ENCODE results near the gene TCF4. TPM values are rescaled to one million over a fixed set of nuclear protein-coding genes. Genes with fewer than 3 reads are reported as not detected.

Gene TCF4
- total and polyA plus RNA-seq, 2 donors (not counting 3 experiments of a cell fraction or from before 2014, with no cell fraction given): 183 to 390 TPM

- TF ChIP-seq FOS (IDR thresholded peaks at IDR 0.05; ENCODE audit: borderline replicate concordance, insufficient read depth, low read length) (no peak), POLR2A (IDR thresholded peaks at IDR 0.05; ENCODE audit: low read depth, low read length) (no peak), POLR2AphosphoS5 (IDR thresholded peaks at IDR 0.05; ENCODE audit: insufficient read depth, low read depth, low read length) (no peak), EZH2 (IDR thresholded peaks at IDR 0.05; ENCODE audit: borderline replicate concordance, low read depth, low read length, severe bottlenecking) (no peak), MAX (IDR thresholded peaks at IDR 0.05; ENCODE audit: insufficient read depth, insufficient read length) (no peak)
- Histone ChIP-seq H2AFZ (ENCODE audit: low read depth, low read length) (no peak overlapping the region), H3K9ac (replicated peaks; ENCODE audit: extremely low read depth, insufficient read depth, low read length) (no peak overlapping the region), H3K9me1 (replicated peaks; ENCODE audit: control insufficient read depth, extremely low read depth, insufficient read depth, low read length) (no peaks in the 10 kb centered on the region), H3K27ac (ENCODE audit: insufficient read depth, low read depth, low read length) (no peak overlapping the region), H3K4me1 (ENCODE audit: control insufficient read depth, extremely low read depth, insufficient read depth, low read length) (peaks cover 57% of the 10 kb centered on the region), H3K4me2 (ENCODE audit: insufficient read depth, low read length) (no peak overlapping the region), H3K27me3 (ENCODE audit: control insufficient read depth in 2 of 2, insufficient read depth in 2 of 2, low read length in 2 of 2) (no peaks in the 10 kb centered on the region), H3K9me3 (replicated peaks; ENCODE audit: control insufficient read depth, insufficient read depth, low read length) (no peaks in the 10 kb centered on the region), H3K36me3 (ENCODE audit: control insufficient read depth in 2 of 2, extremely low read depth in 1 of 2, insufficient read depth in 2 of 2, low read length in 2 of 2) (no peaks in the 10 kb centered on the region), H3K79me2 (ENCODE audit: control insufficient read depth, insufficient read depth, low read length) (peaks cover 40% of the 10 kb centered on the region), H3K4me3 (replicated peaks in 1 of 3; ENCODE audit: insufficient read depth in 1 of 3, low read depth in 1 of 3, low read length in 3 of 3) (no peak overlapping the region), H4K20me1 (replicated peaks; ENCODE audit: control insufficient read depth, extremely low read depth, insufficient read depth, low read length) (peaks cover 2% of the 10 kb centered on the region)
- intact Hi-C loops (cut with micrococcal nuclease): loop anchor here (5.0 kb wide), 3 partner anchors 239 to 1241 kb away; partner anchors contain the start of gene TCF4
- dilution Hi-C loops (cut with MboI; ENCODE audit: extremely low pct_ligation_motif_present, low sequenced_read_pairs): no loop called here
- ChIA-PET POLR2A (no interaction called here), CTCF (interaction anchor here (1.3 kb wide), 1 partner anchor 16 kb away, joined by 4 read pairs; no protein-coding TSS in a partner anchor)
- DNase-seq (ENCODE audit: low read depth, low spot score): no peak
- FAIRE-seq: no peak
- BruUV-seq (replicated peaks): no TSS peak
Measured at GRCh38 chr18:55336438-55337100, 251.4 kb downstream of the TCF4 start.

GRCh38 chr18:55334875-55335274 is 253.1 kb downstream of the TCF4 start:
- TF ChIP-seq MAX (IDR thresholded peaks at IDR 0.05; ENCODE audit: insufficient read depth, insufficient read length) (no peak), POLR2A (IDR thresholded peaks at IDR 0.05; ENCODE audit: low read depth, low read length) (no peak), GATA2 (IDR thresholded peaks at IDR 0.05; ENCODE audit: insufficient read depth, insufficient read length, low read depth, low read length) (no peak), EZH2 (IDR thresholded peaks at IDR 0.05; ENCODE audit: borderline replicate concordance, low read depth, low read length, severe bottlenecking) (no peak), CTCF (IDR thresholded peaks at IDR 0.05; ENCODE audit: extremely low read depth in 1 of 2, insufficient read depth in 1 of 2, low read depth in 1 of 2, low read length in 2 of 2) (no peak), POLR2AphosphoS5 (IDR thresholded peaks at IDR 0.05; ENCODE audit: insufficient read depth, low read depth, low read length) (no peak), FOS (IDR thresholded peaks at IDR 0.05; ENCODE audit: borderline replicate concordance, insufficient read depth, low read length) (no peak), JUN (IDR thresholded peaks at IDR 0.05; ENCODE audit: borderline replicate concordance, insufficient read depth, insufficient read length, low read depth) (no peak)
- H3K4me1 ChIP-seq (ENCODE audit: control insufficient read depth, extremely low read depth, insufficient read depth, low read length): peaks cover 52% of the 10 kb centered on the region
- H3K27me3 ChIP-seq (ENCODE audit: control insufficient read depth in 2 of 2, insufficient read depth in 2 of 2, low read length in 2 of 2): no peaks in the 10 kb centered on the region
- peaks cover 32% of the 10 kb centered on the region for H3K79me2 ChIP-seq (ENCODE audit: control insufficient read depth, insufficient read depth, low read length)
- CTCF ChIA-PET: interaction anchor here (1.2 to 1.6 kb wide), 2 partner anchors 9 to 447 kb away, joined by 3 read pairs; no protein-coding TSS in a partner anchor
- H3K9ac ChIP-seq (replicated peaks; ENCODE audit: extremely low read depth, insufficient read depth, low read length): no peak overlapping the region
- DNase-seq (ENCODE audit: low read depth, low spot score) (no peak), FAIRE-seq (no peak)
- peaks cover 2% of the 10 kb centered on the region for H4K20me1 ChIP-seq (replicated peaks; ENCODE audit: control insufficient read depth, extremely low read depth, insufficient read depth, low read length)
- no peak overlapping the region for H3K4me2 ChIP-seq (ENCODE audit: insufficient read depth, low read length)
- intact Hi-C loops (cut with micrococcal nuclease): loop anchor here (5.0 kb wide), 3 partner anchors 238 to 1242 kb away; partner anchors contain the start of gene TCF4
- no peak overlapping the region for H3K27ac ChIP-seq (ENCODE audit: insufficient read depth, low read depth, low read length)
- BruUV-seq (replicated peaks): no TSS peak
- no peak overlapping the region for H2AFZ ChIP-seq (ENCODE audit: low read depth, low read length)
- H3K36me3 ChIP-seq (ENCODE audit: control insufficient read depth in 2 of 2, extremely low read depth in 1 of 2, insufficient read depth in 2 of 2, low read length in 2 of 2): no peaks in the 10 kb centered on the region
- POLR2A ChIA-PET: no interaction called here
- dilution Hi-C loops (cut with MboI; ENCODE audit: extremely low pct_ligation_motif_present, low sequenced_read_pairs): no loop called here
- H3K4me3 ChIP-seq (replicated peaks in 1 of 3; ENCODE audit: insufficient read depth in 1 of 3, low read depth in 1 of 3, low read length in 3 of 3): no peak overlapping the region
- H3K9me3 ChIP-seq (replicated peaks; ENCODE audit: control insufficient read depth, insufficient read depth, low read length): no peaks in the 10 kb centered on the region
- H3K9me1 ChIP-seq (replicated peaks; ENCODE audit: control insufficient read depth, extremely low read depth, insufficient read depth, low read length): no peaks in the 10 kb centered on the region
